GM18861 (cell line): ENCODE data around the gene ITCH.

Experiments
- ATAC-seq: cut with Tn5 transposase; IDR thresholded peaks from one replicate; pipeline ENCODE4 v1.9.1; 2021; ENCODE audit not compliant: unreplicated experiment

Gene ITCH

DNA sequence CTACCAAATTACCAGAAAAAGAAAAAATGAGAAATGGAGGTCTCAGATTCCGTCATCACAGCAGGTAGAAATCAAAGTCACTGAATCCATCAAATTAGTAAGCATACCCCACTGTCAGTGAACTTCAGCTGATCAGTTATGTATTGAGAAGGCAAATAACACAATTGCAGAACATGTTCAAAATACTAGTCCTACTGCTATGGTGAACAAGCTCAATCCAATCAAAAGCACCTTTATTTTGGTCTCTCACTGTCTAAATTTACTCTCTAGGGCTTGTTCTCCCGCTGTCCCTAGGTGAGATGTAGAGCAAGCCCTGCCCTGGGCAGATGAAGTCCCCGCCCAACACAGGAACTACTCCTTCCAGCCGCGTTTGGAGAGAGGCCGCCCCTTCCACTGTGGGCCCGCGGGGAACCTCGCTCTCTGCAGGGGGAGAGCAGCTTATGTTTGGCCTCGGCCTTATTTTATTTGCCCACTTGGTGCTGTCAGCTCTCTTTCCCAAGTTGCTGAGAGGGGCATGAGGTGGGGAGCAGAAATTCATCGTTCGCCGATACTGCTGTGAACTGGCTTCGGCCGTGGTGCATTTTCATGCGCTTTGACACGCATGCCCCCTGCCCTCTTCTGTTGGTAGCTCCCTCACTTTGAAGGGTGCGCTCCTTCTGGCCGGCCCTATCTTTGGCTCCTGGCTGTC, 181.2 kb downstream of the ITCH start:
- ATAC-seq, result no peak

DNA sequence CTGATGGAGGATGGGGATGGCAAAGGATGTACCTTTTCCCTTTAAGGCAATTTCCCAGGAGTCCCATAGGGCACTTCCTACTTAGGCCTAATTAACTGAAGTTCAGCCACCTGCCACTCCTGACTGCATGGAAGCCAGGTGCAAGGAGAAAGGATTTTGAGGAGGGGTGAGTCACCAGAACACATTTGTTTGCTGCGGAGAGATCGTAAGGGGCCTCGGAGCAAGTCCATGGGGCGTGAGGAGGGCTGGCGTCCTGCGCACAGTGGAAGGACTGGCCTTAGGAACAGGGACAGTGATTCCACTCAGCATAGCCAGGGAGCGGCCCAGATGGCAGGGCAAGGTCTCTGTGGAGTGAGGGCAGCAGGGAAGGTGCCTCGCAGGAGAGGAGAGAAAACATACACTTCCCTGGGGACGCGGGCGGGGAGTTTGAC, 183.7 kb downstream of the ITCH start:
- ATAC-seq, result no peak

DNA sequence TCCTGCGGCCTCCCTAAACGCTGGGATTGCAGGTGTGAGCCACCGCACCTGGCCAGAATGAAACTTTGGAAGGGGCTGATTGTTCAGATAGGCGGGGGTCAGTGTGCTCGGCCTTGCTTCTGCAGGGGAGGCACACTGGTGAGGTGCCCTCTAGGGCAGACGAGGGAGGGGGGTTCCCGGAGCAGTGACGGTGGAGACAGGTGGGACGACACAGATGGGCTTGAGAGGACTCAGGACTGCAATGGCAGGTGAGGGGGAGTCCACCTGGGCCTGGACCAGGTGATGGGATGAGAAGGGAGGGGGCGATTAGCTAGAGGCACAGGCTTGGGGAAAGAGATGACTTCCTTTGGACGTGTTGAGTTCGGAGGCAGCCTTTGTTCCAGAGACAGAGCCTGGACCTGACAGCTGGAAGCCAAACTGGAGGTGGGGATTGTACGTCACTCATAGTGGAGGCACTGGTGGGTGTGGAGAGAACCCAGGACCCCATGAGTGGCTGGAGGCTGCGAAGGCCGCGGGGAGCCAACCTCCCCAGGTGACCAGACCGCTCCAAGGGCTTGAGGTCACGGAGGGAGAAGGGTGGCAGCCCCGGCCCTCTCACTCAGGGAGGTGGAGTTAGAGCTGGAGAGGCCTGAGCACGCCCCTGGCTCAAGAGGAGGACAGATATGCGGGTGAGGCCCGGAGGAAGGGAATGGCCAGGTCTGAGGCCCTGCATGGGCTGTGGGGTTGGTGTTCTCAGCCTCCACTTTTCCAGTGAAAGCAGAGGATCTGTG, 185.0 kb downstream of the ITCH start:
- ATAC-seq, result no peak

DNA sequence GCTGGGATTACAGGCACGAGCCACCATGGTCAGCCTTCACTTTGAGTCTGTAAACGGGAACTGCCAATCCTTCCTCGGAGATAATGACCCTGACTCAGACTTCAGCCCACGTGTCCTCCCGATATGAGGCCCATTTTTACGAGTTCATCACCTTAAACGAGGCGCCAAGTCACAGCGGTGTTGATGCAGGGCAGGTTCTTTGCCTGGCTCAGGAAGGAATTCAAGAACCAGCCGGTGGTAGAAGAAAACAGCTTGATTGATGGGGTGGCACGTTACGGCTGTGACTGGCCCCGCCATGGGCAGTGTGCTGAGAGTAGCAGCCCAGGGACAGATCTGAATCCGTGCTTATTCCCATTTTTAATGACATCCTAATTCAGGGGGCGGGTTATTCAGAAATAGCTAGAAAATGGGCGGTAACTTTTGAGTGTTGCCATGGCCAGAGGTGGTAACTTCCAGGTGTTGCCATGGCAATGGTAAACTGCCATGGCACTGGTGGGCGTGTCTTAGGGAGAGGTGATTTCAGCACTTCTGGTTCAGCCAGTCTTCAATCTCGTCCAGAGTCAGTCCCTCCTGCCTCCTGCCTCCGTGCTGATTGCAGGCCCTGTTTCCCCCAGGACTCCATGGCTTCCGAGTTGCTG, 186.3 kb downstream of the ITCH start:
- ATAC-seq, result no peak

DNA sequence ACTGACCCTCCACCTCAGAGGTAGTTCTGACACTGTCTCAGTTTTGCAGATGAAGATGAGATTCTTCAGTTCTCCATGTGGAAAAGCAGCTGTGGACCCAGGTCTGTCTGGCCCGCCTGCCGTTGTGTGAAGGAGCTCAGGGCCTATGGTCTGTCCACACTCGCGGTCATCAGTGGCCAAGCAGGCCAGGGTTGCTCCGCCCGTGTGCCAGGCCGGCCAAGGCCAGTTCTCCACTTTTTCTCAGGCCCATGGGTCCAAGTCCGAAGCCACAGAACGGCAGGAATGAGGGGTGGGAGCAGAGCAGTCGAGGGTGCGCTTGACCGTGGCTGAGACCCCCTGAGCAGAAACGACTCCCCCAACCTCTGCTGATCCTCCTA, 186.8 kb downstream of the ITCH start:
- ATAC-seq, result no peak

DNA sequence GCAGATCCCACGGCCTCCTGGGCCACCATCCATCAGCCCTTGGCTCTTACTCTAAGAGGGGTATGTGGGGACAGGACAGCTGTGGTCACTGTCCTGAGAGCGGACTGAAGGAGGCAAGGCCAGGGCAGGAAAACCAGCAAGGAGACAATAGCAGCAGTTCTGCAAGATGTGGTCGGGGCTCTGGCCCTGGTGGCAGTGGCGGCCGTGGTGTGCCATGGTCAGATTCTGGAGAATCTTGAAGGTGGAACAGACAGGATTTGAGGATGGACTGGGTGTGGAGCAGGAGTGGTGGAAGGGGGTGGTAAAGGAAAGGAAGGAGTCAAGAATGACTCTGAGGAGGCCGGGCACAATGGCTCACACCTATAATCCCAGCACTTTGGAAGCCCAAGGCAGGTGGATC, 189.5 kb downstream of the ITCH start:
- no peak for ATAC-seq

DNA sequence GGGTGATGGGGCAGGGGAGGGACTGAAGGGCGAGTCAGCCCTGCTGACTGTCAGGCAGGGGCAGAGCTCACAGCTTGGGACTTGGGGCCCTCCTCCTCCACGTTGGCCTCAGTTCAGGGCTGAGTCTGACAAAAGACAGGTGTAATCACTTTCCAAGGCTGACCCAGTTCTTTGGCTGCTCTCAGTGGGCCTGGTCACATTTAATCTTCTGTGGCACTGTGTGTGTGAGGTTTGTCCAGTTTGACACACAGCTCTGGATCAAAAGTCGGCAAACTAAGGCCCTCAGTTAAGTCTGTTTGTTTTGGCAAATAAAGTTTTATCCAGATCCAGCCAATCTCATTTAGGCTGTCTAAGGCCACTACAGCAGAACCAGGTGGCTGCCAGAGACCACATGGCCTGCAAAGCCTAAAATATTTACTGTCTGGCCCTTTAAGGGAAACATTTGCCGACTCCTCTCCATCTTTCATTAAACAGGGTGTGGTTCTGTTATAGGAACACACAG, 190.3 kb downstream of the ITCH start:
- no peak for ATAC-seq

DNA sequence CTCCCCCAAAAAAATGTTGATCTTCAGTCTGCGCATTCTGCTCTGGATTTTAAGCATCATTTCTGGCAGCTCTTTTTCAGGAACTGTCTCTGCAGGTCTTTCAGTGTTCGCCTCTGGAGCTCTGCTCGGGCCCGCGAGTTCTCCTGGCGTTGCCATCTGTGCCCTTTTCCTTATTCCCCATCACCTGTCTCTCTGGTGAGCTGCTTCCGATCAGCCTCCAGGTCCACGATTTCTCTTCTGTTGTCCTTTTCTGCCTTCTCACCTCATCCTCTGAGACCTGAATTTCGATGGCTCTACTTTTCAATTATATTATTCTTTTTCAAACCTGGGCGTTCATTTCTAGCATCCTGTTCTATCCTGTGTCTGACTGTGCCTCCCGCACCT, 194.9 kb downstream of the ITCH start:
- no peak for ATAC-seq

DNA sequence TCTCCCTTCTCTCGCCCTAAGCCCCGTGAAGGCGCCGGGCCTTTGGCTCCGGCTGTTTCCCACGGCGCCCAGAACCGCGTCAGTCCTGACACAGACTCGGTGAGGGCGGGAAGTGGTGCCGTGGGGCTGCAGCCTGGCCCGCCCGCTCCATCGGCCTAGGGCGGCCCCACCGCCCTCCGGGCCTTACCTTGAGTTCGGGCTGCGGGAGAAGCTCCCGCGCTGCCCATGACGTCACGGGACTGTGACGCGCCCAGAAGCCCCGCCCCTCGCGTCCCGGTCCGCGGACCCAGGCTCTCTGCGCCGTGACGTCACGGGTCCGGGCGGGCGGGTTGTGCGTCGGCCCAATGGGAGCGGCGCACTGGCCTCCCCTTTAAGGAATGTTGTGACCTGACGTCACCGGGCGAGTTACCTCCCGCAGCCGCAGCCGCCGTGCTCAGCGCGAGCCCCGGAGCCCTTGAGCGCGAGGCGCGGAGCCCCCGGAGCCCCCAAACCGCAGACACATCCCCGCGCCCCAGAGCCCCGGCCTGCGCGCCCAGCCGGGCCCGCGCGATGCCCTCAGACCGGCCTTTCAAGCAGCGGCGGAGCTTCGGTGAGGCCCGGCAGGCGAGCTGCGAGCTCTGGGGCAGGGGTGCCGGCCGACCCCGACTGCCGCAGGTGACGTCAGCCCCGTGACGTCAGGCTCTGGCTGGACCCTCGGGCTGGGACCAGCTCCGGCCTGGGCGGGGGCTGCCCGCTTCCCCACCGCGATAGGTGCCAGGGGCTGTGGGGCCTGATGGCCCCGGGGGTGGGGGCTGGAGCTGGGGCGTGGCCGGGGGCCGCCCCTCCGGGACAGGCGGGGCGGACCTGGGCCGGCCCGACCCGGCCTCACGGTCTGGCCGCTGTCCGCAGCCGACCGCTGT, 195.5 kb downstream of the ITCH start, which contains the start of gene MAP1LC3A:
Gene MAP1LC3A (plus strand): TSS at position 399 of the 899 bp plus-strand sequence. CDS start 151 bp downstream, at position 550.
- ATAC-seq, result no peak

DNA sequence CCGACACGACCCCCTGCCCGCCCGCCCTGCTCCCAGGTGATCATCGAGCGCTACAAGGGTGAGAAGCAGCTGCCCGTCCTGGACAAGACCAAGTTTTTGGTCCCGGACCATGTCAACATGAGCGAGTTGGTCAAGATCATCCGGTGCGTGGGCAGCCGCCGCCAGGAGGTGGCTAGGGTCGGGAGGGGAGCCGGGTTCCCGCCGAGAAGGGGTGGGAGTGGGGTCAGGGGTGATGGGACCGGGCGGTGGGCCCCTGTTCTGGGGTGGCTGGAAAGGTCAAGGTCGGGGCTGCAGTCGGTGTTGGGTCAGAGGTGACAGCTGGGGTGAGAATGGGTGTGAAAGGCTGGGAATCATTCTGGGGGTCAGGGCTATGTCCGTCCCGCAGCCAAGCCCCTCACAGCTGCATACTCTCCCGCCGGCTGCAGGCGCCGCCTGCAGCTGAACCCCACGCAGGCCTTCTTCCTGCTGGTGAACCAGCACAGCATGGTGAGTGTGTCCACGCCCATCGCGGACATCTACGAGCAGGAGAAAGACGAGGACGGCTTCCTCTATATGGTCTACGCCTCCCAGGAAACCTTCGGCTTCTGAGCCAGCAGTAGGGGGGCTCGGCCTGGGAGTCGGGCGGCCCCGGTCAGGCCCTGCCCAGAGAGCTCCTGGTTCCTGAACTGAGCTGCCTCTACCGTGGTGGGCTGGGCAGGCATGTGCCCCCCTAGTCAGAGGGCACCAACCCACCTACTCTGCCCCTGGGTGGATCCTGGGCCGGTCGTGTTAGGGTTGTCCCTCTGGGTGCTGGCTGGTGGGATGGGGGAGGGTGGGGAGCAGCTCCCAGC, 196.5 kb downstream of the ITCH start:
- ATAC-seq, result no peak

DNA sequence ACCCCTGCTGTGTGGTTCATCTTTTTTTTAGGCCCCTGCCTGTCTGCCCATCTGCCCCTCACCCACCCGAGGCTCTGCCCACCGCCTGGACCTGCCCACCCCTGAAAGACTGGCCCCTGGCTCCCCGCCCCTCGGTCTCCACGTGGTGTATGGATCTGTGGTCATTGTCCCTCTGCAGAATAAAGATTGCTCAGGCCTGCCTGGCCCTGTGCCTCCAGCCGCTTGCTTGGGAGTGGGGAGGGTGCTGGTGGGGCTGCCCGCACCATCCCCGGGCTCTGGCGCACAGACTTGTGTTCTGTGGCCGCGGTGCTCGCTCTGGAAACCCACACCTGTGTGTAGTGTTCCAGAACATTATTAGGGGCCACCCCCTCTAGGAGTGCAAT, 197.1 kb downstream of the ITCH start:
- no peak for ATAC-seq

DNA sequence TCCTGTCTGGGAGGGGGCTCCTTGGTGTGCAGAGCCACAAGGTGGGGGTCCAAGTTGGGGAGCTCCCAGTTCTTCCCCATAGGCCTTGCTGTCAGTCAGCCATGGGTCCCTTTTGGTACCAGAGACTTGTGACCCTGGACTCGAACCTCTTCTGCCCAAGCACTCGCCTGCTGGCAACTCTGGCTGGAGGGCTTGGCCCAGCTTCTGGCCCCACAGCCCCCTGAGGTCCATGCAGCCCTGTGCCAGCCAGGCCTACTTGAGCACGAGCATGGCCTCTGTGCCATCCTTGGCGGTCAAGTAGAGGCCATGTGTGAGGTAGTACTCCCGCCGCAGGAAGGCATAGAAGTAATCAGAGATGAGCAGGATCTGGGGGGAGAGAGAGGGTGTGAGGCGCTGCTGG, 197.5 kb downstream of the ITCH start:
- no peak for ATAC-seq
